GM12875 (cell line): ENCODE data around the gene CCDC171.

Experiments
- H3K4me3 ChIP-seq: one replicate; pipeline ENCODE4 v1.5.1; 2011; ENCODE audit warnings: low read depth, low read length, control low read depth
- TF ChIP-seq, protein P1 (sequence below): IDR thresholded peaks from 2 replicates; pipeline ENCODE4 v1.5.1; 2011; ENCODE audit warnings: low read depth, mild to moderate bottlenecking, control low read depth, inconsistent platforms, low read length, moderate library complexity, borderline replicate concordance; ENCODE audit not compliant: insufficient read depth

CCDC171 gene

DNA sequence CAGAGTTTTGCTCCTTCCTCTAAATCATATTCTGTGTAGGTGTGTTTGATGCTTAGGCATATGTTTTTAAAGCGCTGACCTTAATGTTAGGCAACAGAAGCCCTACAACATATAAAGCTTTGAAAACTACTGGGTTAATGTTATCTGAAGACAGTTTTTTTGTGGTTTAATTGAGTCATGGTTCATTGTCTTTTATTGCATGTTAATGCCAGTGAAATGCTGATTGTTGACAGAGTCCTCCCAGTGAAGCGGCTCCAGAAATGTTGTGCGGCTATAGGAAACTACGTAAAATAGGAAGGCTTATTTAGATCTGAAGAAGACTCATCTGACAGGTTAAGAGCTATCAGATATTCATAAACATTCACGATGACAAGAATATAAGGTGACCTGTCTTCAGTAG lies 424.6 kb downstream of the CCDC171 start:
- TF ChIP-seq, protein P1, sequence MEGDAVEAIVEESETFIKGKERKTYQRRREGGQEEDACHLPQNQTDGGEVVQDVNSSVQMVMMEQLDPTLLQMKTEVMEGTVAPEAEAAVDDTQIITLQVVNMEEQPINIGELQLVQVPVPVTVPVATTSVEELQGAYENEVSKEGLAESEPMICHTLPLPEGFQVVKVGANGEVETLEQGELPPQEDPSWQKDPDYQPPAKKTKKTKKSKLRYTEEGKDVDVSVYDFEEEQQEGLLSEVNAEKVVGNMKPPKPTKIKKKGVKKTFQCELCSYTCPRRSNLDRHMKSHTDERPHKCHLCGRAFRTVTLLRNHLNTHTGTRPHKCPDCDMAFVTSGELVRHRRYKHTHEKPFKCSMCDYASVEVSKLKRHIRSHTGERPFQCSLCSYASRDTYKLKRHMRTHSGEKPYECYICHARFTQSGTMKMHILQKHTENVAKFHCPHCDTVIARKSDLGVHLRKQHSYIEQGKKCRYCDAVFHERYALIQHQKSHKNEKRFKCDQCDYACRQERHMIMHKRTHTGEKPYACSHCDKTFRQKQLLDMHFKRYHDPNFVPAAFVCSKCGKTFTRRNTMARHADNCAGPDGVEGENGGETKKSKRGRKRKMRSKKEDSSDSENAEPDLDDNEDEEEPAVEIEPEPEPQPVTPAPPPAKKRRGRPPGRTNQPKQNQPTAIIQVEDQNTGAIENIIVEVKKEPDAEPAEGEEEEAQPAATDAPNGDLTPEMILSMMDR: no peak
- H3K4me3 ChIP-seq: no peak overlapping the region

DNA sequence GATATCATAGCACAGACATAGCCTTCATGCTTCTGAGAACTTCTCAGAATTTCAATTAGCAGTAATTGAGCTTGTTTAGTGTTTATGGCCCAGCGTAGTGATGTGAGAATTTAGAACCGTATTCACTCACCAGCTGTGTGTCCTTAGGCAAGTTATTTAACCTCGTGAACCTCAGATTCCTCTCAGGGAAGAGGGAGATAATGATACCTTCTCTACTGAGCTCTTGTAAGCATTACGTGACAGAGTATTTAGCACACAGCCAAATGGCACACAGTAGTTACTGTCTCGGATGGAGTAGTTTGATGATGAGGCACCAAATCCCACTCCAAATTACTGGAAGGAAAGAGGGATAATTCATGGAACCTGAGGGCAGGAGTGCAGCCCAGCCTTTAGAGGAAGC lies 429.3 kb downstream of the CCDC171 start:
- TF ChIP-seq, protein P1: no peak
- no peak overlapping the region for H3K4me3 ChIP-seq

DNA sequence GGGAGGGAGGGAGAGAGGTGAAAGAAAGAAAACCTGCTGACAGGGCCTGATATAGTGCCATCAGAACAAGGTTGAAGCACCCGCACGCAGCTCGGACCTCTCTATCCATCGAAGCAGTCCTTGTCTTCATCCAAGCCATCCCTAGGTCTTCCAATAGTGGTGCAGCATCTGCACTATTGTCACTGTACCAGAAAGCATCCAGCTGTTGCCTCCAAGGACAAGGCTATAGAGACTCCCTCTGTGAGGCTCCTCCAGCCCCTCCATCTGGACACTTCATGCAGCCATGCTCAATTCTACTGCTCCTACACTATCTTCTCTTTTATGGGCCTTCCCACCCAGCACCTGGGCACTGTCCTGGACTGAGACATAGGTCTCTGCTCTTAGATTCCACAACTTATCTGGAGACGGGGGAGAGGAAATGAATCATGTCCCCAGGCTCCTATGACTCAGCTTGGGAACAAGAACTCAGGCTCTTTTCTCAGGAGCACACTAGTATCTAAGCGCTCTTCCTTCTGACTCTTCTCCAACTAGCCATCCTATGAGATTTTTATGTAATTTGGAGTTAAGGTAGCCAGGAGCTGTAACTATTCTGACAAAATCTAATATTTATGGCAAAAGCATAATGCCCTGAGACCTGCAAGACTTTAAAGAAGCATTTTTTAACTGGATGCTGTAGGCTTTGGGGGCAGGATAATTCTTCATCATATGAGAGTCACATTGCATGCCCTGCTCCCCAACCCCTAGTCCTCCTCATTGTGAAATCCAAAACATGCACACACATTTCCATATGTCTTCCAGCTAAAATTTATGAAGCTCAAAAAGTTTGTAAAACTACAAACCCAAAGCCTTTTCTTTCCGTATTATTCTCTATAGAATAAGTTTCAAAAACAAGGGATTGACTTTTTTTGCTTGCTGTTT lies 446.8 kb downstream of the CCDC171 start:
- TF ChIP-seq, protein P1: no peak
- no peak overlapping the region for H3K4me3 ChIP-seq

DNA sequence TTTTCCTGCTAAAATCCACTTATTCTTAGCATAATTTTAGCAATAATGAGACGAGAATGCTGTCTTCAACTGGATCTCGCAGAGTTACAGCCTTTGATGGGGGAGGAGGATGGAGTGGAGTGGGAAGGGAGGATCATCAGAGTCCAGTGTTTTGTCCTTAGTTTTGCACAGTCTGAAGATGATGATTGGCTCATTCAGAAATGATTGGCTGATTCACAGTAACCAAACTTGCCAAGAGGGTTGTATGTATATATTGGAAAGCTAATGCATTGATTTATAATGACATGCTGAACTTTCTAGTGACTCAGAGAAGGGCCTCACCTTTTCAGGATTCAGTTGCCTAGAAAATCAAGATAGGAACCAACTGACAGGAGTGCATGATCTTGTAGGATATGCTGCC lies 448.0 kb downstream of the CCDC171 start:
- TF ChIP-seq, protein P1: no peak
- no peak overlapping the region for H3K4me3 ChIP-seq

DNA sequence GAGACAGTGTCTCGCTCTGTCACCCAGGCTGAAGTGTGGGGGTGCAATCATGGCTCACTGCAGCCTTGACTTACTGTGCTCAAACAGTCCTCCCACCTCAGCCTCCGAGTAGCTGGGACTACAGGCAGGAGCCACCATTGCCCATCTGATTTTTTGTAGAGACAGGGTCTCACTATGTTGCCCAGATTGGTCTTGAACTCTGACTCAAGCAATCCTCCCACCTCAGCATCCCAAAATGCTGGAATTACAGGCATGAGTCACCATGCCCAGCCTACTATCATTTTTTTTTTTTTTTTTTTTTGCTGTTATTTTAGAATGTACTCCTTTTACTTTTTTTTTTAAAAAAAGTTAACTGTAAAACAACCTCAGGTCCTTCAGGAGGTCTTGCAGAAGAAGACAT lies 449.0 kb downstream of the CCDC171 start:
- TF ChIP-seq, protein P1: no peak
- H3K4me3 ChIP-seq: no peak overlapping the region

DNA sequence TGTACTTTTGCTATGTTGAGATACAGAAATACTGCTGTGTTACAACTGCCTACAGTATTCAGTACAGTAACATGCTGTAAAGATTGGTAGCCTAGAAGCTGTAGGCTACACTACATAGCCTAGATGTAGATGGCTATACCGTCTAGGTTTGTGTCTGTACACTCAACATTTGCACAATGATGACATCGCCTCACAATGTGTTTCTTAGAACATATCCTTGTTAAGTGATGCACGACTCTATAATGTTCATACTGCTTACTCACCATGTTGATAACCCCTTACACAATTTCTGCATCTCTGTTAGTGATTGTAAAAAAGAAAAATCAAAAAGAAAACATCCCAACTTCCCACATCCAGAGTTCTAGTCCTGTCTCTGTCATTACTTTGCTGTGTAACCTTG lies 450.0 kb downstream of the CCDC171 start:
- TF ChIP-seq, protein P1: no peak
- no peak overlapping the region for H3K4me3 ChIP-seq

DNA sequence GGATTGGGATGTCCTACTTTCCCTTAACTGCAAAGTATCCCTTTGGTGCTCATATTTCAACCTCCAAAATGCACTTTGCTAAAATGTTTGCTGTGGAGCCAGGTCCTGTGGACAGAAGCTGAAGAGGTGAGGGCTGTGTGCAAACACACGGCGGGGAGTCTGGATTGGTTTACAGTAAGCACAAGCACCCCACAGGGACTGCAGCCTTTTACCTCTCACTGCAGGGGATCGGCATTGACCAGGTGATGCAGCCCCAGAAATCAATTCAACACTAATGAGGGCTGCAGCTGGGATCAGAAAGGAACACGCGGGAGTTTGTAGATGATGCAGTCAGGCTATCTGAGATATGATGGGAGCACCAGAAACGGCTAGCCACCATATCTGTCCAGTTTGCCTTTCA lies 450.9 kb downstream of the CCDC171 start:
- TF ChIP-seq, protein P1: no peak
- no peak overlapping the region for H3K4me3 ChIP-seq
